GM10266 (cell line): ENCODE results near the gene LRIT1.

Experiments
- DNase-seq: peaks from one replicate; pipeline ENCODE4 v3.0.0; 2012; ENCODE audit errors: extremely low spot score
- TF ChIP-seq, protein P1 (sequence below): IDR thresholded peaks from 2 replicates; pipeline ENCODE4 v1.5.1; 2012; ENCODE audit warnings: mild to moderate bottlenecking, low read depth; ENCODE audit not compliant: control insufficient read depth, insufficient read depth; ENCODE audit errors: missing control alignments

Gene LRIT1

DNA sequence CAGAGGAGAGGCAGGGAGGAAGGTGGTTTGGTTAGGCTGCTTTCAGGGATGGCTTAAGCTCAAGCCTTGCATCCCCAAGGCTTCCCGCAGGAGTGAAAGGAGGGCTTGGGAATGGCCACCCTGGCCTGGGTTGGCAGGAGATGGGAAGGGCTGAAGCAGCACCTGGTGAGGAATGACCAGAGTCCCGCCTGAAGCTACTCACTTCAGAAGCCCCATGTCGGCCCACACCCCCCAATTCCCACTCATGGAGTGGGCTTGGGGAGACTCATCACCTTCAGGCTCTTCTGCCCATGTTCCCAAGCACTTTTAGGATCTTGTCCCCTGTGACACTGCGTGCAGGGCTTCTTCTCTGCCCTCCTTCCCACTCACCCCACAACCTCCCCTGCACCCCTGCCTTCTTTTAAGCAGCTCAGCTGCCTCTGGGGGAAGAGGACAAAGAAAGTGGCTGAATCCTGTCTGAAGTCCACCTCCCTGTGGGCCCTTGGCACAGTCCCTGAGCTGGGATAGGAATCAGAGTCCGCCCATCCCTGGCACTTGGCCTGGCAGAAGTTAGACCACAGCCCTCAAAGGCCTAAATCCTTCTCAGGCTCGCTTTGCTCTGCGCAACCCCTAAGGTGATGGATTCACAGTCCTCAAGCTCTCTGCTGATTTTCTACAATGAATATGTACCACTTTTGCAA lies 20.0 kb upstream of the LRIT1 start:
- TF ChIP-seq, protein P1, sequence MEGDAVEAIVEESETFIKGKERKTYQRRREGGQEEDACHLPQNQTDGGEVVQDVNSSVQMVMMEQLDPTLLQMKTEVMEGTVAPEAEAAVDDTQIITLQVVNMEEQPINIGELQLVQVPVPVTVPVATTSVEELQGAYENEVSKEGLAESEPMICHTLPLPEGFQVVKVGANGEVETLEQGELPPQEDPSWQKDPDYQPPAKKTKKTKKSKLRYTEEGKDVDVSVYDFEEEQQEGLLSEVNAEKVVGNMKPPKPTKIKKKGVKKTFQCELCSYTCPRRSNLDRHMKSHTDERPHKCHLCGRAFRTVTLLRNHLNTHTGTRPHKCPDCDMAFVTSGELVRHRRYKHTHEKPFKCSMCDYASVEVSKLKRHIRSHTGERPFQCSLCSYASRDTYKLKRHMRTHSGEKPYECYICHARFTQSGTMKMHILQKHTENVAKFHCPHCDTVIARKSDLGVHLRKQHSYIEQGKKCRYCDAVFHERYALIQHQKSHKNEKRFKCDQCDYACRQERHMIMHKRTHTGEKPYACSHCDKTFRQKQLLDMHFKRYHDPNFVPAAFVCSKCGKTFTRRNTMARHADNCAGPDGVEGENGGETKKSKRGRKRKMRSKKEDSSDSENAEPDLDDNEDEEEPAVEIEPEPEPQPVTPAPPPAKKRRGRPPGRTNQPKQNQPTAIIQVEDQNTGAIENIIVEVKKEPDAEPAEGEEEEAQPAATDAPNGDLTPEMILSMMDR = no peak
- DNase-seq = no peak

DNA sequence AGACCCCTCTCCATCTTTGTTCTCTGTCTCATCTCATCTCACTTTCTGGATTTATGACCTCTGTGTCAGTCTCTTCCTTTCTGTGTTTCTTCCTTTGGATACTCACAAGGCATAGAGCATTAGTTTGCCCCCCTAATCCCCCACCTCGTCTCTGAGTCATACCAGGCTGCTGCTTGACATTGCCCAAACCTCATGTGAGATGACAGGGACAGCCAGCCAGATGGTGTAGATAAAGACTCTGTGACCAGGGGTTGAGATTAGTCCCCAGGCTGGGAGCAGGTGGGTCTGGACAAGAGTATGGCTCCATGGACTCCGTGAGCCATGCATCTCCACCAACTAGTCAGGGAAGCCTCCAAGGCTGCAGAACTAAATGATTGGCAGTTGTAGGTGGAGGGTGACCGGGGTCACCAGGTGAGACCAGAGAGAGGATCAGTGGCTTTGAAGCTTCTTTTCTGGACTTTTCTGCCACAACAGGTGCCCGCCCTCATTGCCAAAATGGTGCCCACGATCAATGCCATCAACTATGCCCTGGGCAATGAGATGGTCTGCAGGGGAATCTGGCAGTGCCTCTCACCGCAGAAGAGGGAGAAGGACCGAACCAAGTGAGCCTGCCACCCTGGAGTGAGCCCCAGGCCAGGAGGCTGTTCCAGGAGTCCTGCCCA lies 16.8 kb upstream of the LRIT1 start:
- TF ChIP-seq, protein P1 = no peak

DNA sequence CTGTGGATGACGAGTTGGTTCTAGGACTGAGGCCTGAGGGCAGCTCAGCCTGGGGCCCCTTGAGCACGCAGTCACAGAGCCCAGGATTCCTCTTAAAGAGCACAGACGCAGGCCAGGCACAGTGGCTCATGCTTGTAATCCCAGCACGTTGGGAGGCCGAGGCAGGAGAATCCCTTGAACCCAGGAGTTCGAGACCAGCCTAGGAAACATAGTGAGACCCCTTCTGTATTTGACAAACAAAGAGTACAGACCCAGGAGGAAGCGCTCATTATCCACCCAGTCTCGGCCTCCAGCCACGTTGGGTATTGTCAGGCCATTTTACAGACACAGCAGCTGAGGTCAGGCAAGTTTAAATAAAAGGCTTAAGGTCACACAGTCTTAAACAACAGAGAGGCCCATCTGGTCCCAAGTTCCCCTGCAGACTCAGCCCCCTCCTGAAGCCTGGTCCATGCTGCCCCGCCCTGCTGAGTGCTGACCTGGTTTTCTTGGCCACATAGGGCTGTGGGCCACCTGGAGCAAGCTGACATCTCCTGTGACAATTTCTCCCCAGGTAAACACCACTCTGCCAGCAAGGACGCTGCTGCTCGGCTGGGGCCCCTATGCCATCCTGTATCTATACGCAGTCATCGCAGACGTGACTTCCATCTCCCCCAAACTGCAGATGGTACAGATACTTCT lies 16.1 kb upstream of the LRIT1 start:
- DNase-seq = no peak
- TF ChIP-seq, protein P1 = no peak

More for the DNA sequence above, 16.8 kb upstream of the LRIT1 start:
- no peak for DNase-seq

DNA sequence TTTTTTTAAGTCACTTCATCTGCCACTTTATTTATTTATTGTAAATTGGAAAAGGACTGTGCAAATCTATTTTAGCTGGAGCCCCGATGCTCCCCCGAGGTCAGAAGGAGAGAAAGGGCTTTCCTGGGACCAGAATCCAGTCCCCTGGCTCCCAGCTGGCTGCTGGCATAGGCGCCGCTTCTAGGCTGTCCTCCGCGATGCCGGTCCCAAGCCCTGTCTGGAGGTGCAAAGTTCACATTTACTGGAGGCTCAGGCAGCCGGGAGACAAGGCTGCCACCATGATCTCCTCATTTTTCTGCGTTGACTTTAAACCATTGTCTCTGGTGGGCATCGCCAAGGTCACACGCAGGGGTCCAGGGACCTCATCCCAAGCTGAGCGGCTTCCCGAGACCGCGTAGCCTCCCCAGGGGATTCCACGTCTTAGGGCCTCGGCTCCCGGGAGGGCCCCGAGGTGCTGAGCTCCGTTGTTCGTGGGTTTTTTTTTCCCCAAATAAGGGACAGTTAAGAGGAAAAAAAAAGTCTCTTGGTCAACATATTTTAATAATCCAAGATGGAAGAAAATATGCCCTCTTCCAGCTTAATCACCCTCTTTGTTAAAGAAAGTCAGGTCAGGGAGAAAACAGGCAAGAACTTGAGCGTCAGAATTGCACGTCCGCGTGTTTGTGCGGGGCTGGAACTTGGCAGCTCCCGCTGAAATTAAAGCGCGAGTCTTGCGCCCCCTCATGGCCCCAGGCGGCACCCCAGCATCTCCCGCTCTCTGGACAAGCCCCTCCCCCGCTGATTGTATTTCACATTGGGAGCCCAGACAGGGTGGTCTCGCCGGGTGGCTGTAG lies 15.4 kb upstream of the LRIT1 start:
- TF ChIP-seq, protein P1 = peak; percentile 58
- DNase-seq = no peak

DNA sequence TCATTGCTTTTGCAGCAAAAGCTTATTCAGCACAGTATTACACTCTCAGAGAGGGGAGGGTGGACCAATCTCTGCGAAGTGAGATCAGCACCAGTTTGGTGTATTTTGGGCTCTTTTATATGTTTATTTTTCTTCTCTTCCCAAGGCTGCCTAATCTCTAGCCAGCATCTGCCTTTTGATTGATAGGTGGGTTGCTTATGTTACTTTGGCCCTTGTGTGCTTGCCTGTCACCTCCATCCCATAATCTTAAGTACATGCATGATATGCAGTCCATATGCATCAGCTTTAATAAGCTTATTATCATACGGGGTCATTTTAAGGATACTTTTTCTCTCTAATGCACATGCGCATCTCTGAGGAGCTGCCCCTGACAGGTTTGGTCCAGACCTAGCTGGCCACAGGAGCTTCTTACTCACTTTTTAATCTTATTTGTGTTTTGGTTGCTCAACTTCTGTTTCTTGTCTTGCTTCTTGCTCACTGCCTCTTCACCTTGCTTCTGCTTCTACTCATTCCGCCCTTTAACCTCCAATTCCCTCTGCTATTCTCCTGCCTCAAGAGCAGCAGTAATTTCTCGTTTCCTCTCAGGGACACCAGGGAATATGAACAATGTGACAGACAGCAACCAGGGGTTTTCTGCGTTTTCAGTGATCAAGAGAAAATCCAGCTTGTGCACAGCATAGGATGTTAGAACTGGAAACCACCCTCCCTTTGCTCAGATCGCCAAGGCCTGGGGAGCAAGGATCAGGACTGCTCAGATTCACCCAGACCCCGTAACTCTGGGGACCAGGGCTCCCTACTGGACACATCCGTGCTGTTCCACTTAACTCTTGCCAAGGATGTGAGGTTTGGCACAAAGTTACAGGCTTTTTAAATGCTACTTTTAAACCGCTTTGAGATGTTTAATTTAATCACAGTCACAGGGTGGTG lies 13.5 kb upstream of the LRIT1 start:
- no peak for DNase-seq
- TF ChIP-seq, protein P1 = no peak

DNA sequence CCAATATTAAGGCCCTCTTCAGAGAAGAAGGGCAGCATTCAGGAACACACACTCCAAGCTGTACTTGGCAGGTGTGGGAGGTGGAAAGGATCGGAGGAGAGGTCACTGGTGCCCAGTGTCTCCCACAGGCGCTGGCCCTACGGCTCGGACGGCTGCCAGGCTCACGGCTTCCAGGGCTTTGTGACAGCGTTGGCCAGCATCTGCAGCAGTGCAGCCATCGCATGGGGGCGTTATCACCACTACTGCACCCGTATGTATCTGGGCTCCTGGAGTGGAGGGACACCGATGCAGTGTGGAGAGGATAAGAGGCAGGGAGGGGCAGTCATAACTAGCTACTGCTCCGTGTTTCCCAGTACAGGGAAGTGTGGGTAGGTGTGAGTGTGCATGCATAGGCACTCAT lies 7.4 kb upstream of the LRIT1 start:
- DNase-seq = no peak
- TF ChIP-seq, protein P1 = no peak
